K562 (cell line): ENCODE measurements around the gene COG2. TPM values are rescaled to one million over a fixed set of nuclear protein-coding genes. Genes with fewer than 3 reads are reported as not detected.
A peak's percentile ranks its signal among the peaks of the same experiment; 100 is the strongest.

Experiments
- CBFA2T2 ChIP-seq: fragments of 450-650 bp; conservative IDR thresholded peaks from 2 replicates; pipeline ENCODE4 v1.6.1; 2017; ENCODE audit warnings: mild to moderate bottlenecking
- CBFA2T3 ChIP-seq: fragments of 450-650 bp; IDR thresholded peaks from 2 replicates; pipeline ENCODE4 v1.6.1; 2017
- CTBP1 ChIP-seq: fragments of 450-650 bp; IDR thresholded peaks from 2 replicates; pipeline ENCODE4 v1.6.1; 2016; ENCODE audit warnings: borderline replicate concordance
- FOS ChIP-seq: IDR thresholded peaks from 3 replicates; pipeline ENCODE4 v1.6.1; 2011; ENCODE audit not compliant: insufficient read length; ENCODE audit errors: extremely low read depth
- MAFG ChIP-seq: fragments of 450-650 bp; conservative IDR thresholded peaks from 2 replicates; pipeline ENCODE4 v1.6.1; 2016; ENCODE audit warnings: missing genetic modification characterization, missing compliant biosample characterization
- MAX ChIP-seq: sonication (generic); formaldehyde crosslinking; IDR thresholded peaks from 2 replicates; pipeline ENCODE4 v1.9.0; 2022; ENCODE audit warnings: mild to moderate bottlenecking, missing genetic modification reagents
- POLR2A ChIP-seq: fragments of 450-650 bp; conservative IDR thresholded peaks from 2 replicates; pipeline ENCODE4 v1.6.1; 2016
- RREB1 ChIP-seq: fragments of 250-450 bp; sonication (Bioruptor Pico); IDR thresholded peaks from 2 replicates; pipeline ENCODE4 v1.4.0; 2020
- ZKSCAN8 ChIP-seq: fragments of 200-800 bp; sonication (Bioruptor generic); IDR thresholded peaks from 2 replicates; pipeline ENCODE4 v1.6.1; 2016; ENCODE audit warnings: missing genetic modification characterization, missing compliant biosample characterization
- ZNF24 ChIP-seq: fragments of 450-650 bp; IDR thresholded peaks from 2 replicates; pipeline ENCODE4 v1.6.1; 2016
- ZNF318 ChIP-seq, 2 experiments: fragments of 450-650 bp; IDR thresholded peaks; 2 replicates each; pipeline ENCODE4 v1.6.1; 2016; ENCODE audit warnings: mild to moderate bottlenecking in 2 of 2, borderline replicate concordance in 1 of 2, low read depth in 1 of 2, moderate library complexity in 1 of 2
- ZNF511 ChIP-seq: sonication (generic); formaldehyde crosslinking; IDR thresholded peaks from 2 replicates; pipeline ENCODE4 v1.8.0; 2022; ENCODE audit warnings: mild to moderate bottlenecking, missing genetic modification reagents
- polyA plus RNA-seq, 8 experiments: library from polyadenylated mRNA; depleted of rRNA in 4 of 8; stranded (reverse) in 5 of 8; unstranded in 3 of 8; fragments of >200 nt; fragmentation: Nextera tagmentation in 2 of 8; fragmentation: Illumina TruSeq in 1 of 8; extraction: Ambion mirVana in 2 of 8; extraction: Trizol in 1 of 8; gene quantifications; 2 replicates each; pipeline versions ENCODE4 v1.2.1 to v1.2.3, GENCODE V29; 2011 to 2014; ENCODE audit warnings: inconsistent platforms in 1 of 8, missing spikeins in 1 of 8
- total RNA-seq, 7 experiments: library from RNA; depleted of rRNA in 6 of 7; stranded (reverse); fragments of >200 nt in 6 of 7; fragmentation: Illumina TruSeq in 2 of 7; extraction: Trizol in 2 of 7; gene quantifications; 2 replicates each; pipeline versions ENCODE4 v1.2.1 to v1.2.3, GENCODE V29; 2011 to 2021; ENCODE audit warnings: low replicate concordance in 1 of 7

Gene COG2
- total and polyA plus RNA-seq, 9 of the 15 experiments (the other 6 are each of a cell fraction or from before 2014, with no cell fraction given), result 22.0 to 51.7 (median 33.3) TPM

GRCh38 chr1:230677200-230677599 lies 34.9 kb downstream of the COG2 start (continued):
- no peak for TF ChIP-seq RREB1 (CRISPR knock-in tag)
- TF ChIP-seq POLR2A, result no peak
- no peak for TF ChIP-seq FOS
- TF ChIP-seq MAX, result no peak
- 0 out of 2 replicates have a peak, but pooled peaks have one; percentile 24 for TF ChIP-seq ZKSCAN8
- no peak for TF ChIP-seq ZNF24
- TF ChIP-seq CBFA2T2, result peak; percentile 32; the same call in 1 of the 2 replicates
- TF ChIP-seq ZNF511 (CRISPR knock-in tag), result no peak
- no peak for TF ChIP-seq MAFG (tag)
- peak; percentile 62 for TF ChIP-seq CBFA2T3
- no peak for TF ChIP-seq ZNF318 (IDR thresholded peaks at IDR 0.05; ENCODE audit: borderline replicate concordance in 1 of 2, low read depth in 1 of 2)
- no peak for TF ChIP-seq CTBP1
